AG08396 (cell line): ENCODE results near the gene DYNC2H1.

Source experiments
- DNase-seq: peaks from one replicate; pipeline ENCODE4 v3.0.0; 2012; ENCODE audit warnings: low spot score, mixed read lengths

The DYNC2H1 gene

GRCh38 chr11:103274025-103274424, 164.8 kb downstream of the DYNC2H1 start:
- no peak for DNase-seq

GRCh38 chr11:103279821-103280220, 170.6 kb downstream of the DYNC2H1 start:
- no peak for DNase-seq

GRCh38 chr11:103281301-103281700, 172.1 kb downstream of the DYNC2H1 start:
- DNase-seq, result peak; percentile 4

GRCh38 chr11:103284260-103284659, 175.0 kb downstream of the DYNC2H1 start:
- DNase-seq, result no peak

GRCh38 chr11:103294516-103294915, 185.3 kb downstream of the DYNC2H1 start:
- no peak for DNase-seq

- no peak for DNase-seq
These were observed 186.5 kb downstream of the DYNC2H1 start for GRCh38 chr11:103295704-103296103.

- no peak for DNase-seq
These were observed 188.7 kb downstream of the DYNC2H1 start for GRCh38 chr11:103297900-103298299.

GRCh38 chr11:103315248-103315647, 206.0 kb downstream of the DYNC2H1 start:
- DNase-seq, result no peak

GRCh38 chr11:103317118-103317517, 207.9 kb downstream of the DYNC2H1 start:
- DNase-seq, result no peak

- no peak for DNase-seq
These were observed 213.6 kb downstream of the DYNC2H1 start for GRCh38 chr11:103322821-103323220.

- no peak for DNase-seq
These were observed 216.5 kb downstream of the DYNC2H1 start for GRCh38 chr11:103325686-103326069.

GRCh38 chr11:103326070-103326794, 217.0 kb downstream of the DYNC2H1 start:
- peak; percentile 60 for DNase-seq

GRCh38 chr11:103327721-103328120, 218.5 kb downstream of the DYNC2H1 start:
- DNase-seq, result no peak

- DNase-seq, result no peak
These were observed 223.2 kb downstream of the DYNC2H1 start for GRCh38 chr11:103332409-103332808.

- DNase-seq, result no peak
These were observed 229.6 kb downstream of the DYNC2H1 start for GRCh38 chr11:103338621-103339484.

- DNase-seq, result no peak
These were observed 230.2 kb downstream of the DYNC2H1 start for GRCh38 chr11:103339485-103339857.

GRCh38 chr11:103340956-103341355, 231.7 kb downstream of the DYNC2H1 start:
- DNase-seq, result no peak

GRCh38 chr11:103344886-103345285, 235.7 kb downstream of the DYNC2H1 start:
- DNase-seq, result no peak

GRCh38 chr11:103349595-103349994, 240.4 kb downstream of the DYNC2H1 start:
- no peak for DNase-seq

GRCh38 chr11:103354656-103355055, 245.4 kb downstream of the DYNC2H1 start:
- no peak for DNase-seq

- DNase-seq, result no peak
These were observed 249.0 kb downstream of the DYNC2H1 start for GRCh38 chr11:103358251-103358650.

- DNase-seq, result no peak
These were observed 250.0 kb downstream of the DYNC2H1 start for GRCh38 chr11:103359216-103359615.

GRCh38 chr11:103364687-103365086, 255.5 kb downstream of the DYNC2H1 start:
- peak; percentile 3 for DNase-seq
